GM21576 (cell line): Measurements from ENCODE around the gene PPFIA2.
"Not testable (repeated sequence)": the region's sequence is repeated elsewhere in the genome, so short reads cannot be mapped to it uniquely, and the experiment has no call there.

Experiments used
- ATAC-seq: cut with Tn5 transposase; IDR thresholded peaks from one replicate; pipeline ENCODE4 v1.9.1; 2021; ENCODE audit warnings: mild to moderate bottlenecking, moderate library complexity; ENCODE audit not compliant: unreplicated experiment

PPFIA2 gene

GRCh38 chr12:81222846-81223592, 536.1 kb downstream of the PPFIA2 start:
- no peak for ATAC-seq

DNA sequence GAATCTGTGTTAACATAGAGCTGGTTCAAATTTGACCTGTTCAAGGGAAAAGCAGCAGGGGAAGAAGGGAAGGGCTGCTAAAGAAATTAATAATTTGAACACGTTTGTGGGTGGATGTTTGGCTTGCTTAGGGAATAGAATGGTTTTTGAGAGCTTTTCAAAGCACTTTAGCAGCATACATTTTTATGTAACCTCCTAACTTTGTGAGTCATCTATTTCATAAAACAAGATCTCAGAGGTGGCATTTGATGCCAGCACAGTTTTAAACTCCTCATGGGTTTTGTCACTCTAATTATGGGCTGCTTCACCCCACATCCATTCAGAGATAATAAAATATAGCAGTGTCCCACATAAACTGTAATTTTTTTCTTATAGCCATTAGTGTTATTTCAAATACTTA, 537.5 kb downstream of the PPFIA2 start:
- ATAC-seq = no peak

- ATAC-seq = no peak
These were observed 542.4 kb downstream of the PPFIA2 start for GRCh38 chr12:81216739-81217138.

GRCh38 chr12:81212996-81213696, 546.0 kb downstream of the PPFIA2 start:
- no peak for ATAC-seq

- no peak for ATAC-seq
These were observed 547.8 kb downstream of the PPFIA2 start for GRCh38 chr12:81211306-81211705.

DNA sequence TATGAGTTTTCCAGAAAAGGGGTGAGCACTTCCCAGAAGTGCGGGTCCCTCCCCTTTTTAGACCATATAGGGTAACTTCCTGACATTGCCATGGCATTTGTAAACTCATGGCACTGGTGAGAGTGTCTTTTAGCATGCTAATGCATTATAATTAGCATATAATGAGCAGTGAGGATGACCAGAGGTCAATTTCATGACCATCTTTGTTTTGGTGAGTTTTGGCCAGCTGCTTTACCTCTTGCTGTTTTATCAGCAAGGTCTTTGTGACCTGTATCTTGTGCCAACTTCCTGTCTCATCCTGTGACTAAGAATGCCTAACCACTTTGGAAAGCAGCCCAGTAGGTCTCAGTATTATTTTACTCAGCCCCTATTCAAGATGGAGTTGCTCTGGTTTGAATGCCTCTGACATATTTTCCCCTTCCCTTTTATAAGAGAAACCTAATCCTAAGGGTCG, 549.4 kb downstream of the PPFIA2 start:
- not testable (repeated sequence) for ATAC-seq

DNA sequence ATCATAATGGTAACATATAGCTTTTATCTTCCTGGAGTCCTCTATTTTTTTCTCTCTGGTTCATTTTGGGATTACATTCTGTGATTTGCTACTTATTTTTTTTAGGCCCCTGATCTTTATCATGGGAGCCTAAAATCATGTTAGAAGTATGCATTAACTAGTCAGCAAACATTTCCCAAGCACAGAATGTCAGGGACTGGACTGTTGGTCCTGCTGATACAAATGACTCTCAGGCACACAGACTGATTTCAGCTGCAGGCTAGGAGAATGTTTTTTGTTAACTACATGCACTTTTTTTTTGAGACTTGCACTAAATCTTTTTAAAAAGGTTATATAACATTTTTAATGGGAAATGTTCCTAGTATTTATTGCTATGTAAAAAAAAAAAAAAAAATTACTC, 550.1 kb downstream of the PPFIA2 start:
- ATAC-seq = no peak

GRCh38 chr12:81208187-81208911, 550.8 kb downstream of the PPFIA2 start:
- no peak for ATAC-seq
